Mesodermal cell (in vitro differentiated cells): Measurements from ENCODE around the gene CHAF1A.
A peak's percentile ranks its signal among the peaks of the same experiment; 100 is the strongest.

ENCODE experiments used
- H3K27ac ChIP-seq: 2 replicates; pipeline ENCODE4 v1.7.0; 2013; ENCODE audit warnings: mild to moderate bottlenecking, low read depth, low read length, moderate library complexity; ENCODE audit not compliant: severe bottlenecking
- H3K36me3 ChIP-seq: 2 replicates; pipeline ENCODE4 v1.7.1; 2013; ENCODE audit warnings: mild to moderate bottlenecking, low read length, moderate library complexity; ENCODE audit not compliant: control insufficient read depth, insufficient read depth
- H3K4me1 ChIP-seq: one replicate; pipeline ENCODE4 v1.7.1; 2013; ENCODE audit warnings: mild to moderate bottlenecking, low read length; ENCODE audit not compliant: insufficient read depth, control insufficient read depth, poor library complexity, severe bottlenecking
- H3K4me3 ChIP-seq: 2 replicates; pipeline ENCODE4 v1.7.0; 2013; ENCODE audit warnings: low read length, control low read depth, mild to moderate bottlenecking; ENCODE audit not compliant: insufficient read depth, poor library complexity, severe bottlenecking; ENCODE audit errors: extremely low read depth
- H3K9me3 ChIP-seq: 2 replicates; pipeline ENCODE4 v1.7.1; 2013; ENCODE audit warnings: mild to moderate bottlenecking, low read length, moderate library complexity; ENCODE audit not compliant: control insufficient read depth
- WGBS, 2 experiments: methylation state at CpG; one replicate each; pipeline ENCODE4 v1.1.5; 2013; ENCODE audit warnings: missing lambda C conversion rate in 2 of 2; ENCODE audit not compliant: insufficient coverage in 2 of 2; 5-methylcytosine and 5-hydroxymethylcytosine counted together

Gene CHAF1A

GRCh38 chr19:4452230-4452990, 50.0 kb downstream of the CHAF1A start:
- 92 to 95% methylated on average over 23 to 24 of the region's 24 CpGs for WGBS, 2 experiments
- H3K9me3 ChIP-seq = no peaks in the 10 kb centered on the region
- peaks cover 60% of the 10 kb centered on the region for H3K36me3 ChIP-seq
- peaks cover 21% of the 10 kb centered on the region for H3K4me1 ChIP-seq
- no peak overlapping the region for H3K4me3 ChIP-seq
- H3K27ac ChIP-seq = no peak overlapping the region

- WGBS, 2 experiments = 89 to 90% methylated on average over 31 to 34 of the region's 34 CpGs
- Histone ChIP-seq H3K36me3 (peaks cover 49% of the 10 kb centered on the region), H3K4me1 (peaks cover 21% of the 10 kb centered on the region), H3K27ac (no peak overlapping the region), H3K9me3 (no peaks in the 10 kb centered on the region), H3K4me3 (no peak overlapping the region)
Observed at GRCh38 chr19:4453232-4454179, 51.1 kb downstream of the CHAF1A start.

- WGBS, 2 experiments = 91 to 92% methylated on average over 23 of the region's 29 CpGs
- no peak overlapping the region for H3K4me3 ChIP-seq
Observed at GRCh38 chr19:4454747-4455718, 52.6 kb downstream of the CHAF1A start.

GRCh38 chr19:4455719-4456475, 53.5 kb downstream of the CHAF1A start:
- WGBS, 2 experiments = 83 to 84% methylated on average over 14 to 15 of the region's 15 CpGs
- Histone ChIP-seq H3K9me3 (no peaks in the 10 kb centered on the region), H3K4me3 (peak overlapping the region; percentile 78), H3K36me3 (peaks cover 30% of the 10 kb centered on the region), H3K4me1 (peaks cover 21% of the 10 kb centered on the region), H3K27ac (peak overlapping the region; percentile 88)

More at GRCh38 chr19:4454747-4455718, 52.6 kb downstream of the CHAF1A start:
- Histone ChIP-seq H3K36me3 (peaks cover 35% of the 10 kb centered on the region), H3K27ac (peak overlapping the region; percentile 29), H3K9me3 (no peaks in the 10 kb centered on the region), H3K4me1 (peaks cover 21% of the 10 kb centered on the region)

GRCh38 chr19:4456476-4456842, 54.0 kb downstream of the CHAF1A start:
- peaks cover 24% of the 10 kb centered on the region for H3K36me3 ChIP-seq
- H3K4me1 ChIP-seq = peaks cover 21% of the 10 kb centered on the region
- H3K4me3 ChIP-seq = peak overlapping the region; percentile 78
- H3K27ac ChIP-seq = peak overlapping the region; percentile 88
- no peaks in the 10 kb centered on the region for H3K9me3 ChIP-seq
- 22 to 29% methylated on average over 9 of the region's 9 CpGs for WGBS, 2 experiments

- H3K36me3 ChIP-seq = peaks cover 19% of the 10 kb centered on the region
- H3K4me1 ChIP-seq = peaks cover 21% of the 10 kb centered on the region
- H3K9me3 ChIP-seq = no peaks in the 10 kb centered on the region
- peak overlapping the region; percentile 97 for H3K27ac ChIP-seq
- 1 to 2% methylated on average over 19 to 27 of the region's 53 CpGs for whole genome bisulfite sequencing, 2 experiments
- peak overlapping the region; percentile 78 for H3K4me3 ChIP-seq
Observed at GRCh38 chr19:4456843-4457653, 54.6 kb downstream of the CHAF1A start.

- H3K9me3 ChIP-seq = no peaks in the 10 kb centered on the region
- H3K4me3 ChIP-seq = peak within 1 kb of the TSS; percentile 78
- peak within 1 kb of the TSS; percentile 97 for H3K27ac ChIP-seq
- WGBS, 2 experiments = 10 to 24% methylated on average over 25 to 30 of the region's 52 CpGs
- peaks cover 11% of the 10 kb centered on the region for H3K36me3 ChIP-seq
- peaks cover 21% of the 10 kb centered on the region for H3K4me1 ChIP-seq
Observed at GRCh38 chr19:4457654-4458395, 55.4 kb downstream of the CHAF1A start, which contains the start of gene UBXN6. Gene UBXN6 (minus strand): TSS chr19:4457794. CDS start chr19:4457697, 97 bp downstream.

- no peaks in the 10 kb centered on the region for H3K4me1 ChIP-seq
- 88 to 98% methylated on average over 5 of the region's 8 CpGs for WGBS, 2 experiments
- no peak overlapping the region for H3K27ac ChIP-seq
- H3K36me3 ChIP-seq = no peaks in the 10 kb centered on the region
- H3K4me3 ChIP-seq = no peak overlapping the region
- no peaks in the 10 kb centered on the region for H3K9me3 ChIP-seq
Observed at GRCh38 chr19:4464815-4465581, 62.6 kb downstream of the CHAF1A start.
